Measurements from ENCODE around the gene IL22RA2.

Gene IL22RA2

GRCh38 chr6:137206577-137206976 is 33.1 kb upstream of the IL22RA2 start:
- Histone ChIP-seq H3K27me3 (ENCODE audit: insufficient read depth, low read length) (no peaks in the 10 kb centered on the region), H3K14ac (ENCODE audit: low read length) (no peak overlapping the region), H3K79me1 (ENCODE audit: low read length) (no peaks in the 10 kb centered on the region), H3K9me3 (ENCODE audit: insufficient read depth, low read depth, low read length) (peaks cover 5% of the 10 kb centered on the region), H4K12ac (ENCODE audit: low read depth, low read length) (no peak overlapping the region), H3K4me2 (ENCODE audit: low read length) (no peak overlapping the region), H3K36me3 (ENCODE audit: control insufficient read depth in 1 of 2, insufficient read depth in 2 of 2, low read length in 2 of 2) (peaks cover 15 to 17% of the 10 kb centered on the region in 2 experiments), H2AK5ac (ENCODE audit: low read length) (no peak overlapping the region), H4K8ac (ENCODE audit: low read depth, low read length) (no peak overlapping the region), H3K4ac (ENCODE audit: low read depth, low read length) (no peak overlapping the region), H3K79me2 (ENCODE audit: control insufficient read depth, insufficient read depth, low read length, poor library complexity) (peaks cover 4% of the 10 kb centered on the region), H3K23ac (ENCODE audit: low read length) (no peak overlapping the region), H3K27ac (ENCODE audit: low read depth, low read length) (no peak overlapping the region), H2BK5ac (ENCODE audit: low read depth, low read length, poor library complexity) (no peak overlapping the region), H3K4me1 (ENCODE audit: control insufficient read depth in 1 of 2, insufficient read depth in 2 of 2, low read length in 2 of 2) (no peaks in the 10 kb centered on the region), H2BK120ac (ENCODE audit: insufficient read depth, low read length, poor library complexity) (no peak overlapping the region), H3K18ac (ENCODE audit: low read length) (no peak overlapping the region), H3K9ac (ENCODE audit: low read length) (no peak overlapping the region), H2AFZ (ENCODE audit: insufficient read depth, low read length, poor library complexity) (no peak overlapping the region), H2BK12ac (ENCODE audit: low read length) (no peak overlapping the region), H3K4me3 (ENCODE audit: low read depth, low read length) (no peak overlapping the region), H4K91ac (ENCODE audit: low read depth, low read length) (no peak overlapping the region)
- no CpG with 5 or more reads among the region's 1 CpG for WGBS (ENCODE audit: extremely low coverage, insufficient coverage, insufficient read length)
- no peak for DNase-seq

DNA sequence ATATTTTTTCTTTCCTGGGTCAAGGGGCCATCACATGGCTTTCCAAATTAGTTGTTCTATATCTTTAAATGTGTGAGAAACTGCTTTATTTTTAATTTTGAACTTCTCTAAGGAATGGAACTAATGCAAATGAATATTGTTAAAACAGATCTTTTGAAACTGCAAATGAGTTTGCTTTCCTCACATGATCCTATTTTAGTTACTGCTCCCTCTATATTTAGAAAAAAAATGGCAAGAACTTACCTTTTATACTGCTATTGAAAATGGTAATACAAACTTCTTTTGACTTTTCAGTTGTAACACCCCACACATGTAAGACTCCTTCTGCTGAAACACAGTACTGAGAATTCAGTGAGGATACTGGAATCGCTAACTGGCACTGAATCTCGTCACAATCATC is 29.8 kb upstream of the IL22RA2 start:
- Histone ChIP-seq H3K27ac (ENCODE audit: low read depth, low read length) (no peak overlapping the region), H4K12ac (ENCODE audit: low read depth, low read length) (no peak overlapping the region), H3K14ac (ENCODE audit: low read length) (no peak overlapping the region), H3K36me3 (ENCODE audit: control insufficient read depth in 1 of 2, insufficient read depth in 2 of 2, low read length in 2 of 2) (peaks cover 11 to 22% of the 10 kb centered on the region in 2 experiments), H2BK12ac (ENCODE audit: low read length) (no peak overlapping the region), H2BK5ac (ENCODE audit: low read depth, low read length, poor library complexity) (no peak overlapping the region), H3K18ac (ENCODE audit: low read length) (no peak overlapping the region), H3K4ac (ENCODE audit: low read depth, low read length) (no peak overlapping the region), H4K8ac (ENCODE audit: low read depth, low read length) (no peak overlapping the region), H3K9ac (ENCODE audit: low read length) (no peak overlapping the region), H3K79me1 (ENCODE audit: low read length) (no peaks in the 10 kb centered on the region), H3K23ac (ENCODE audit: low read length) (no peak overlapping the region), H4K91ac (ENCODE audit: low read depth, low read length) (no peak overlapping the region), H2BK120ac (ENCODE audit: insufficient read depth, low read length, poor library complexity) (no peak overlapping the region), H3K9me3 (ENCODE audit: insufficient read depth, low read depth, low read length) (peaks cover 1% of the 10 kb centered on the region), H3K4me3 (ENCODE audit: low read depth, low read length) (no peak overlapping the region), H3K79me2 (ENCODE audit: control insufficient read depth, insufficient read depth, low read length, poor library complexity) (no peaks in the 10 kb centered on the region), H2AFZ (ENCODE audit: insufficient read depth, low read length, poor library complexity) (no peak overlapping the region), H3K27me3 (ENCODE audit: insufficient read depth, low read length) (no peaks in the 10 kb centered on the region), H2AK5ac (ENCODE audit: low read length) (no peak overlapping the region), H3K4me2 (ENCODE audit: low read length) (no peak overlapping the region), H3K4me1 (ENCODE audit: control insufficient read depth in 1 of 2, insufficient read depth in 2 of 2, low read length in 2 of 2) (no peaks in the 10 kb centered on the region)
- WGBS (ENCODE audit: extremely low coverage, insufficient coverage, insufficient read length): no CpG with 5 or more reads among the region's 2 CpGs
- DNase-seq: no peak

DNA sequence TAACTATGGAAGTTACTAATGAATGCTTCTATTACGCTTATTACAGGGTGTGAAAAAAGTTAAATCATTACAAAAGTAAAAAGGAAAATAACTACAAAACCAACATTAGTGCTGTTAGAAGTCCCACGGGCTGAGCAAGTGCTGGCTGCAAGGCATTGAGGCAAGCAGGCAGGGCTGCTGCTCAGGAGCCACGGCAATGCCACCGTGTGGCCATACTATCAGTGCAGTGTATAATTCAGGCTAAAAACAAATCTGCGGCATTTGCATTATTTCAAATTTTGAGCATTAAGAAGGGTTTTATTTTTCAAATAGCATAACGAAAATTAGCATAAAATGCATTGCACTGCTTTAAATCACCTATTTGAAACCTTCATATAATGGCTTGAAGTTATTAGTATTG is 28.6 kb upstream of the IL22RA2 start:
- Histone ChIP-seq H2BK120ac (ENCODE audit: insufficient read depth, low read length, poor library complexity) (no peak overlapping the region), H3K4me2 (ENCODE audit: low read length) (no peak overlapping the region), H2BK12ac (ENCODE audit: low read length) (no peak overlapping the region), H4K8ac (ENCODE audit: low read depth, low read length) (no peak overlapping the region), H3K18ac (ENCODE audit: low read length) (no peak overlapping the region), H3K79me2 (ENCODE audit: control insufficient read depth, insufficient read depth, low read length, poor library complexity) (no peaks in the 10 kb centered on the region), H3K14ac (ENCODE audit: low read length) (no peak overlapping the region), H2AK5ac (ENCODE audit: low read length) (no peak overlapping the region), H2AFZ (ENCODE audit: insufficient read depth, low read length, poor library complexity) (no peak overlapping the region), H3K9ac (ENCODE audit: low read length) (no peak overlapping the region), H3K27me3 (ENCODE audit: insufficient read depth, low read length) (no peaks in the 10 kb centered on the region), H3K79me1 (ENCODE audit: low read length) (no peaks in the 10 kb centered on the region), H3K4me3 (ENCODE audit: low read depth, low read length) (no peak overlapping the region), H3K9me3 (ENCODE audit: insufficient read depth, low read depth, low read length) (no peaks in the 10 kb centered on the region), H3K27ac (ENCODE audit: low read depth, low read length) (no peak overlapping the region), H3K23ac (ENCODE audit: low read length) (no peak overlapping the region), H3K4me1 (ENCODE audit: control insufficient read depth in 1 of 2, insufficient read depth in 2 of 2, low read length in 2 of 2) (no peaks in the 10 kb centered on the region), H4K91ac (ENCODE audit: low read depth, low read length) (no peak overlapping the region), H4K12ac (ENCODE audit: low read depth, low read length) (no peak overlapping the region), H2BK5ac (ENCODE audit: low read depth, low read length, poor library complexity) (no peak overlapping the region), H3K36me3 (ENCODE audit: control insufficient read depth in 1 of 2, insufficient read depth in 2 of 2, low read length in 2 of 2) (peaks cover 10 to 26% of the 10 kb centered on the region in 2 experiments), H3K4ac (ENCODE audit: low read depth, low read length) (no peak overlapping the region)
- no CpG with 5 or more reads among the region's 6 CpGs for WGBS (ENCODE audit: extremely low coverage, insufficient coverage, insufficient read length)
- peak; percentile 44 to 62 for DNase-seq

DNA sequence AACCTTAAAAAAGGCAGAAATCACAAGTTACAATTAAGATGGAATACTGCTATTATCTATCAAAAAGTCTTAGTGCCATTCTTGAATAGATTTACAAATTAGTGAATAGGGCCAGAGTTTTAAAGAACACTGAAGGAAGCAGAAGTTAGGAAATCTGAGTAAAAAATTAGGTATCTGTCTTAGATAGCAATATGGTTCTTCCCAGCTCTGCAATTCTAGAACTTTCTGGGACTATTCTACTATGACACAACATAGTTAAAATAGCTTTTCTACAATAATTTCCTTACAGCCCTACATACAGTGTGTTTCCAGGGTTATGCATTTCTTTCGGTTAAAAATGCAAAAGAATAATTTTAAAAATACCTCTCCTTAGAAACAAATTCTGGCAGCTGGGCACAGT is 27.6 kb upstream of the IL22RA2 start:
- Histone ChIP-seq H3K79me2 (ENCODE audit: control insufficient read depth, insufficient read depth, low read length, poor library complexity) (no peaks in the 10 kb centered on the region), H2BK120ac (ENCODE audit: insufficient read depth, low read length, poor library complexity) (no peak overlapping the region), H4K12ac (ENCODE audit: low read depth, low read length) (no peak overlapping the region), H3K4me1 (ENCODE audit: control insufficient read depth in 1 of 2, insufficient read depth in 2 of 2, low read length in 2 of 2) (no peaks in the 10 kb centered on the region), H3K27me3 (ENCODE audit: insufficient read depth, low read length) (no peaks in the 10 kb centered on the region), H2AFZ (ENCODE audit: insufficient read depth, low read length, poor library complexity) (no peak overlapping the region), H3K4me2 (ENCODE audit: low read length) (no peak overlapping the region), H3K18ac (ENCODE audit: low read length) (no peak overlapping the region), H4K8ac (ENCODE audit: low read depth, low read length) (no peak overlapping the region), H4K91ac (ENCODE audit: low read depth, low read length) (no peak overlapping the region), H2AK5ac (ENCODE audit: low read length) (no peak overlapping the region), H3K9ac (ENCODE audit: low read length) (no peak overlapping the region), H3K4me3 (ENCODE audit: low read depth, low read length) (no peak overlapping the region), H3K27ac (ENCODE audit: low read depth, low read length) (no peak overlapping the region), H3K4ac (ENCODE audit: low read depth, low read length) (no peak overlapping the region), H3K79me1 (ENCODE audit: low read length) (no peaks in the 10 kb centered on the region), H3K36me3 (ENCODE audit: control insufficient read depth in 1 of 2, insufficient read depth in 2 of 2, low read length in 2 of 2) (peaks cover 10 to 28% of the 10 kb centered on the region in 2 experiments), H2BK5ac (ENCODE audit: low read depth, low read length, poor library complexity) (no peak overlapping the region), H2BK12ac (ENCODE audit: low read length) (no peak overlapping the region), H3K14ac (ENCODE audit: low read length) (no peak overlapping the region), H3K9me3 (ENCODE audit: insufficient read depth, low read depth, low read length) (no peaks in the 10 kb centered on the region), H3K23ac (ENCODE audit: low read length) (no peak overlapping the region)
- DNase-seq: no peak
- WGBS (ENCODE audit: extremely low coverage, insufficient coverage, insufficient read length): no CpG with 5 or more reads among the region's 1 CpG

Measured in trophoblast cell (in vitro differentiated cells and primary cell).